PFSK-1 (cell line): Measurements from ENCODE around the gene CDK7.

Experiments
- POLR2AphosphoS5 ChIP-seq: IDR thresholded peaks from 2 replicates; pipeline ENCODE4 v1.6.1; 2012; ENCODE audit warnings: low read depth, mild to moderate bottlenecking, control low read depth, low read length, moderate library complexity
- REST ChIP-seq, 2 experiments: IDR thresholded peaks; 2 replicates each; pipeline versions ENCODE4 v1.6.1 to v1.8.0; 2011 to 2012; ENCODE audit warnings: low read depth in 2 of 2, low read length in 2 of 2, control low read depth in 1 of 2, inconsistent platforms in 1 of 2, mild to moderate bottlenecking in 1 of 2, moderate library complexity in 1 of 2; ENCODE audit not compliant: insufficient read depth in 1 of 2

- TF ChIP-seq REST (IDR thresholded peaks at IDR 0.05; ENCODE audit: insufficient read depth in 1 of 2, low read depth in 2 of 2, low read length in 2 of 2) (no peak), POLR2AphosphoS5 (no peak)
Observed at GRCh38 chr5:69305512-69305911, 70.8 kb downstream of the CDK7 start.
